ENCODE results near the gene RNF144B. TPM values are rescaled to one million over a fixed set of nuclear protein-coding genes. Genes with fewer than 3 reads are reported as not detected.

Gene RNF144B
- total and polyA plus RNA-seq, 10 of the 15 experiments (the other 5 are each of a cell fraction or from before 2014, with no cell fraction given): 0.03 to 0.18 (median 0.14) TPM

DNA sequence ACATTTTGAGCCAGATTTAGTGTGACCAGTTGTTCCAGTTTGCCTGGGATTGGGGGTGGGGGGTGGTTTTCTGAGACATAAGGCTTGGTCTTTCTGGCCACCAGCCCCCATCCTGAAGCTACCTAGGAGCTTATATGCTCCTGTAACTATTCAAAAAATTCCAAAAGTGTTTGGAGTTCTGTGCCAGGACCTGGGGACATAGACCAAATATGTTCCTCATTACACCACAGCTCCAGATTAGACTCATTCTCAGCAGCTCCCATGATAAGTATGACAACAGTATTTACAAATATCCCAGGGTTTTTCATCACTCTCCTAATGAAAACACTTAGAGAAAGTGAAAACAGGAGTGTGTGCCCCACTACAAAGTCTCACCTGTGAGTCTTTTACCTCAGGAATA is 37.8 kb upstream of the RNF144B start:
- ATAC-seq (no peak), FAIRE-seq (no peak), DNase-seq (ENCODE audit: low read depth, low spot score) (no peak)
- TF ChIP-seq ZBED1 (IDR thresholded peaks at IDR 0.05; ENCODE audit: borderline replicate concordance) (no peak), EP300 (IDR thresholded peaks at IDR 0.05; ENCODE audit: borderline replicate concordance in 1 of 2, control insufficient read depth in 1 of 2, low read depth in 2 of 2, low read length in 2 of 2) (no peak), EED (IDR thresholded peaks at IDR 0.05; ENCODE audit: low read depth) (no peak), RELA (IDR thresholded peaks at IDR 0.05; ENCODE audit: borderline replicate concordance, partially characterized antibody) (no peak), GATAD2B (conservative IDR thresholded peaks at IDR 0.05; ENCODE audit: low read depth) (no peak), IKZF1 (conservative IDR thresholded peaks at IDR 0.05) (no peak), GABPA (IDR thresholded peaks at IDR 0.05; ENCODE audit: low read depth) (no peak), SMAD5 (IDR thresholded peaks at IDR 0.05; ENCODE audit: low read depth) (no peak), KDM1A (IDR thresholded peaks at IDR 0.05; ENCODE audit: borderline replicate concordance) (no peak), CEBPZ (IDR thresholded peaks at IDR 0.05; ENCODE audit: low read depth, low read length) (no peak), TBL1XR1 (IDR thresholded peaks at IDR 0.05; ENCODE audit: low read depth, low read length) (no peak), SIN3A (IDR thresholded peaks at IDR 0.05; ENCODE audit: low read depth, low read length) (no peak)
- TF ChIP-seq, protein P1, sequence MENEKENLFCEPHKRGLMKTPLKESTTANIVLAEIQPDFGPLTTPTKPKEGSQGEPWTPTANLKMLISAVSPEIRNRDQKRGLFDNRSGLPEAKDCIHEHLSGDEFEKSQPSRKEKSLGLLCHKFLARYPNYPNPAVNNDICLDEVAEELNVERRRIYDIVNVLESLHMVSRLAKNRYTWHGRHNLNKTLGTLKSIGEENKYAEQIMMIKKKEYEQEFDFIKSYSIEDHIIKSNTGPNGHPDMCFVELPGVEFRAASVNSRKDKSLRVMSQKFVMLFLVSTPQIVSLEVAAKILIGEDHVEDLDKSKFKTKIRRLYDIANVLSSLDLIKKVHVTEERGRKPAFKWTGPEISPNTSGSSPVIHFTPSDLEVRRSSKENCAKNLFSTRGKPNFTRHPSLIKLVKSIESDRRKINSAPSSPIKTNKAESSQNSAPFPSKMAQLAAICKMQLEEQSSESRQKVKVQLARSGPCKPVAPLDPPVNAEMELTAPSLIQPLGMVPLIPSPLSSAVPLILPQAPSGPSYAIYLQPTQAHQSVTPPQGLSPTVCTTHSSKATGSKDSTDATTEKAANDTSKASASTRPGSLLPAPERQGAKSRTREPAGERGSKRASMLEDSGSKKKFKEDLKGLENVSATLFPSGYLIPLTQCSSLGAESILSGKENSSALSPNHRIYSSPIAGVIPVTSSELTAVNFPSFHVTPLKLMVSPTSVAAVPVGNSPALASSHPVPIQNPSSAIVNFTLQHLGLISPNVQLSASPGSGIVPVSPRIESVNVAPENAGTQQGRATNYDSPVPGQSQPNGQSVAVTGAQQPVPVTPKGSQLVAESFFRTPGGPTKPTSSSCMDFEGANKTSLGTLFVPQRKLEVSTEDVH (IDR thresholded peaks at IDR 0.05; ENCODE audit: low read depth, partially characterized antibody): no peak
- TF ChIP-seq, protein P2, sequence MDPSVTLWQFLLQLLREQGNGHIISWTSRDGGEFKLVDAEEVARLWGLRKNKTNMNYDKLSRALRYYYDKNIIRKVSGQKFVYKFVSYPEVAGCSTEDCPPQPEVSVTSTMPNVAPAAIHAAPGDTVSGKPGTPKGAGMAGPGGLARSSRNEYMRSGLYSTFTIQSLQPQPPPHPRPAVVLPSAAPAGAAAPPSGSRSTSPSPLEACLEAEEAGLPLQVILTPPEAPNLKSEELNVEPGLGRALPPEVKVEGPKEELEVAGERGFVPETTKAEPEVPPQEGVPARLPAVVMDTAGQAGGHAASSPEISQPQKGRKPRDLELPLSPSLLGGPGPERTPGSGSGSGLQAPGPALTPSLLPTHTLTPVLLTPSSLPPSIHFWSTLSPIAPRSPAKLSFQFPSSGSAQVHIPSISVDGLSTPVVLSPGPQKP (IDR thresholded peaks at IDR 0.05; ENCODE audit: low read depth, low read length): no peak
- Histone ChIP-seq H3K79me2 (ENCODE audit: control insufficient read depth, insufficient read depth, low read length) (no peaks in the 10 kb centered on the region), H3K4me3 (no peak overlapping the region), H3K9ac (ENCODE audit: control insufficient read depth, insufficient read depth, low read length) (no peak overlapping the region), H3K4me1 (ENCODE audit: control insufficient read depth, insufficient read depth, low read length) (no peaks in the 10 kb centered on the region), H3K27ac (ENCODE audit: control insufficient read depth, insufficient read depth) (no peak overlapping the region), H3K4me2 (ENCODE audit: control insufficient read depth, insufficient read depth) (no peak overlapping the region), H4K20me1 (ENCODE audit: control insufficient read depth, insufficient read depth) (no peaks in the 10 kb centered on the region), H3K27me3 (replicated peaks in 1 of 2; ENCODE audit: control insufficient read depth in 2 of 2, insufficient read depth in 2 of 2, low read length in 1 of 2) (no peaks in the 10 kb centered on the region), H3K9me3 (replicated peaks; ENCODE audit: control insufficient read depth, insufficient read depth, low read length) (no peaks in the 10 kb centered on the region), H3K36me3 (ENCODE audit: control insufficient read depth in 2 of 2, insufficient read depth in 2 of 2, low read length in 1 of 2) (no peaks in the 10 kb centered on the region), H2AFZ (ENCODE audit: control insufficient read depth, low read depth, low read length) (no peak overlapping the region)
- ChIA-PET CTCF (interaction anchor here (0.6 kb wide), 1 partner anchor 590 kb away, joined by 3 read pairs; no protein-coding TSS in a partner anchor), SMC1A (ENCODE audit: uncharacterized antibody, unreplicated experiment) (interaction anchor here (1.0 to 2.1 kb wide), 2 partner anchors 19 to 154 kb away, joined by 3 to 7 read pairs; no protein-coding TSS in a partner anchor), POLR2A (interaction anchor here (0.6 kb wide), 1 partner anchor 749 kb away, joined by 3 read pairs; the partner anchor contains the start of gene FAM8A1), RAD21 (ENCODE audit: unreplicated experiment) (no interaction called here)
- in situ Hi-C loops (cut with MboI) (no loop called here), intact Hi-C loops (cut with micrococcal nuclease; ENCODE audit: unreplicated experiment) (no loop called here)
- BruUV-seq (replicated peaks): no TSS peak
